ENCODE measurements around the gene DCC.

DCC gene

GRCh38 chr18:52499016-52499415, 159.0 kb downstream of the DCC start:
- TF ChIP-seq, protein P1, sequence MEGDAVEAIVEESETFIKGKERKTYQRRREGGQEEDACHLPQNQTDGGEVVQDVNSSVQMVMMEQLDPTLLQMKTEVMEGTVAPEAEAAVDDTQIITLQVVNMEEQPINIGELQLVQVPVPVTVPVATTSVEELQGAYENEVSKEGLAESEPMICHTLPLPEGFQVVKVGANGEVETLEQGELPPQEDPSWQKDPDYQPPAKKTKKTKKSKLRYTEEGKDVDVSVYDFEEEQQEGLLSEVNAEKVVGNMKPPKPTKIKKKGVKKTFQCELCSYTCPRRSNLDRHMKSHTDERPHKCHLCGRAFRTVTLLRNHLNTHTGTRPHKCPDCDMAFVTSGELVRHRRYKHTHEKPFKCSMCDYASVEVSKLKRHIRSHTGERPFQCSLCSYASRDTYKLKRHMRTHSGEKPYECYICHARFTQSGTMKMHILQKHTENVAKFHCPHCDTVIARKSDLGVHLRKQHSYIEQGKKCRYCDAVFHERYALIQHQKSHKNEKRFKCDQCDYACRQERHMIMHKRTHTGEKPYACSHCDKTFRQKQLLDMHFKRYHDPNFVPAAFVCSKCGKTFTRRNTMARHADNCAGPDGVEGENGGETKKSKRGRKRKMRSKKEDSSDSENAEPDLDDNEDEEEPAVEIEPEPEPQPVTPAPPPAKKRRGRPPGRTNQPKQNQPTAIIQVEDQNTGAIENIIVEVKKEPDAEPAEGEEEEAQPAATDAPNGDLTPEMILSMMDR (IDR thresholded peaks at IDR 0.05; ENCODE audit: insufficient read depth, low read depth, low read length, missing control alignments): no peak
- no peak overlapping the region for H3K4me3 ChIP-seq (ENCODE audit: low read depth, low read length)
- DNase-seq (ENCODE audit: low read depth): no peak

DNA sequence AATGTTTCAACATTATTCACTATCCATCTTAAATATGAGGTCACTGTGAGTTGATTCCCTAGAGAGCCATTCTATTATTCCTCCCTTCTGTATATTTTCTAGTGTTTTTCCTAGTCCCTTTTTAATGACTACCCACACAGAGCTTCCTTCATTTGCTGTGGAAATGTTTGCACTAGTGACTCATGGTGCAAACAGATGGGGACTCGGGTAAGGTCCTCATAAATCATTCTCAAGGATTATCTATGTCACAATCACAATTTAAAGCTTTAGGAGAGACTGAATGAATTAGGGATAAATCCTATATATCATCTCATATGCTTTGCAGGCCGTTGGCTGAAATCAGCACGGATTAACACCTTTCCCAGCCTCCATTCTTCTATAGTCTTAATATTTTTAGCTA, 159.6 kb downstream of the DCC start:
- no peak for DNase-seq (ENCODE audit: low read depth)
- TF ChIP-seq, protein P1 (IDR thresholded peaks at IDR 0.05; ENCODE audit: insufficient read depth, low read depth, low read length, missing control alignments): no peak
- no peak overlapping the region for H3K4me3 ChIP-seq (ENCODE audit: low read depth, low read length)

GRCh38 chr18:52504589-52504988, 164.6 kb downstream of the DCC start:
- H3K4me3 ChIP-seq (ENCODE audit: low read depth, low read length): no peak overlapping the region
- TF ChIP-seq, protein P1 (IDR thresholded peaks at IDR 0.05; ENCODE audit: insufficient read depth, low read depth, low read length, missing control alignments): no peak
- DNase-seq (ENCODE audit: low read depth): no peak

DNA sequence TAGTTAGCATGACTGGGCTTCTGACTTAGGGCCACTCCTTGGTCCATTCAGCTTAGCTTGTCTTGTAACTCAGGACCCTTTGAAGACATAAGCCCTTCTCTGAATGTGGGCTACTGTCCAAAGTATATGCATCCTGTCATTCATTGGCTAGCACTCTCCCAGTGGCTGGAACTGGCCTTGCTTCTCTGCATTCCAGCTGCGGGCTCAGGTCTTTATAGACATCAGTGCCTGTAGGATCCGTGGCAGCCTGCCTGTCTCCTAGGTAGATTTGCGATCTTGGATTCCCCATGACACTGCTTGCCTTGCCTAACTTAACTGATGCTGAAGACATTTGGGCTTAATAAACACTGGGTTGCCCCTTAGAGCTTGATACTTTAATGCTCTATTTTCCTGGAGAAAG, 170.1 kb downstream of the DCC start:
- H3K4me3 ChIP-seq (ENCODE audit: low read depth, low read length): no peak overlapping the region
- DNase-seq (ENCODE audit: low read depth): no peak
- TF ChIP-seq, protein P1 (IDR thresholded peaks at IDR 0.05; ENCODE audit: insufficient read depth, low read depth, low read length, missing control alignments): no peak

DNA sequence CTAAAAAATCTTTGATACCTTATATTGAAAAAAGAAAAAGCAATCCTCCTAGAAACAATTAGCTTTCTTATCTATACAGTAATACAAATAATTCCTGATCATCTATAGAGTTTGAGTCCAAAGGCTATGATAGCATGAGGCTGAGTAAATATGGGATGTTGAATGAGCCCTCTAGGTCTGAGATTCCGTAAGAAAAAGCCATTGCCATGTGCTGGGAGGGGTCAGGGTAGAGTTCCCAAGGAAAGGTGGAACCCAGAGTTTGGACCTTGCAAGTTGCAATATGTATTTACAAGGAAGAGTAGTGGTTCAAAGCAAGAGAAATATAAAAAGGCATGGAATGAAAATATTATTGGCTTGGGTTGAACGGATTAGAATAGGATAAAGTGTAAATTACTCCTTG, 178.1 kb downstream of the DCC start:
- TF ChIP-seq, protein P1 (IDR thresholded peaks at IDR 0.05; ENCODE audit: insufficient read depth, low read depth, low read length, missing control alignments): no peak
- H3K4me3 ChIP-seq (ENCODE audit: low read depth, low read length): no peak overlapping the region
- DNase-seq (ENCODE audit: low read depth): no peak

GRCh38 chr18:52519021-52519420, 179.0 kb downstream of the DCC start:
- DNase-seq (ENCODE audit: low read depth): no peak
- TF ChIP-seq, protein P1 (IDR thresholded peaks at IDR 0.05; ENCODE audit: insufficient read depth, low read depth, low read length, missing control alignments): no peak
- no peak overlapping the region for H3K4me3 ChIP-seq (ENCODE audit: low read depth, low read length)

DNA sequence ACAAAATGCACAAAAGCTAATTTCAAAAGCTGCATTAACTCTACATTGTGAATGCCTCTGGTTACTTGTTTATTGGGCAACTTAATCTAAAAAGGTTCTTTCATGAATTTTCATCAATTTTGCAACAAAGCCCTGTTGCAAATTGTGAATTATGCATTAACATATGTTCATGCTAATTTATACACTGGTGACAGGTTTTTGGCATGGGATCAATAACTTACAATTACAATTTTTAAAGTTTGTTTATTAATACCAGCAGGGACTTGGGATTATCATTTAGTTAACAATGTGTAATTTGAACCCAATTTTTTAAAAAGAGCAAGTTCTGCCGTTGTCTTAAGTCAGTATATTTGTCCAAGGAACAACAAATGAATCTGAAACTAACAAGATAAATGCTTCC, 183.6 kb downstream of the DCC start:
- no peak for DNase-seq (ENCODE audit: low read depth)
- TF ChIP-seq, protein P1 (IDR thresholded peaks at IDR 0.05; ENCODE audit: insufficient read depth, low read depth, low read length, missing control alignments): no peak
- H3K4me3 ChIP-seq (ENCODE audit: low read depth, low read length): no peak overlapping the region

Measured in GM12865 (cell line).